Measurements from ENCODE around the gene ZNRF1. TPM values are rescaled to one million over a fixed set of nuclear protein-coding genes. Genes with fewer than 3 reads are reported as not detected.
"Not testable (repeated sequence)": the region's sequence is repeated elsewhere in the genome, so short reads cannot be mapped to it uniquely, and the experiment has no call there.

Gene ZNRF1
- total RNA-seq, 1 donor from 2014 or later: 26.8 TPM

GRCh38 chr16:75086281-75086680, 87.5 kb downstream of the ZNRF1 start:
- TF ChIP-seq CTCF (conservative IDR thresholded peaks at IDR 0.05; ENCODE audit: low read depth, low read length): no peak
- DNase-seq (ENCODE audit: low read depth): no peak

DNA sequence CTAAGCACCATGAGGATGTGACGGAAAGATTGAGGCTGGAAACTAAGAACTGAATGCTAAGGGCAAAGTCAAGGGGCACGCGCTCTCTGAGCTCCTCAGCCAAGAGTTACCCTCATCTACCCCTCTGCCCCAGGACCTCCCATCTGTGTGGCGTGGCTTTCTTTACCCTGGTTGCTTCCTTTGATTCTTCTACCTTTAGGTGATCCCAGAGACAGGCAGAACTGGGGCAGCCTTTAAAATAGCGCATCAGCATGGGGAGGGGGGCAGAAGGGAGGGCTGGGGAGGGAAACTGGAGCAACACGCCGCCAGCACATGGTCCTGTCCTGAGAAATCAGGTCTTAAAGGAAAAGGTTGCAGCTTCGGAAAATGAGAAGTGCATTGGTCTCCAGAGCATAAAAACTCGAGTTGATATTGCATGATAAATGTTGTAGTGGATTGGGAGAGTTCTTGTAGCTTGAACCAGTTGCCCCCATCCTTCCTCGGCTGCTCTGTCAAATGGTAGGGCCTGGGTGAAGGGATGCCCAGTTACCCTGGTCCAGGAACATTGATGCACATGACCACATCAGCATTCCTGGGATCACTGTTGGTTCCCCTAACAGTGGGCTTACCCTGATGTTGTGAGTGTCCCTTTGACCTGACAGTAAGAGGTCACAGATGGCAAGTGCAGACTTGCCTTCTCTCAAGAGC, 88.0 kb downstream of the ZNRF1 start:
- no peak overlapping the region for H3K4me3 ChIP-seq (ENCODE audit: low read depth, low read length)
- DNase-seq (ENCODE audit: low read depth): no peak

More at GRCh38 chr16:75086281-75086680, 87.5 kb downstream of the ZNRF1 start:
- no peak overlapping the region for H3K4me3 ChIP-seq (ENCODE audit: low read depth, low read length)

DNA sequence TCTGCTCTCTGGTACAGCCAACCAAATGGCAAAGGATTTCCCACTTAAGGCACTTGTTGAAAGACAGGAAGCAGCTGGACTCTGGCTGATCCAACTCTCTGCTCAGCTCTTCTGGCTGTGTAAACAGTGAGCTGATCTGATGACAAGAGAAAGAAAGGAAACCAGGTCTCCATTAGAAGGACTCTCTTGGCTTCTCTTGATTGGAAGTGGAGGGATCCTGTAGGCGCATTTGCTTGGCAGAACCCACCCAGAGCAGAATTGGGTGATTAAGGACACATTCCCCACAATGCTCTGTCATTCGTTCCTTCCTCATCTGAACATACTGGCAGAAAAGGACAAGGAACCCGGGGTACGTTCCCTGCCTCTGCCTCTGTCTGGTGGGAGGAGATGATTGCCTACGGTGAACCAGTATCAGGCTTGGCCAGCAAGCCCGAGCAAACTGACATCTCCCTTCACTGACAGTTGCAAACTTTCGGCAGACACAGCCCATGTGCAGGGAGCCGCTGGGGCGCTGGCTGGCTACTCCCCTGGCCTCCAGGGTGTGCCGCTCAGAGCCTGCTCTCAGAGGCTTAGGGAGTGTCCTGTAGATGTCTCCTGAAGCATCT, 88.7 kb downstream of the ZNRF1 start:
- H3K4me3 ChIP-seq (ENCODE audit: low read depth, low read length): no peak overlapping the region
- no peak for DNase-seq (ENCODE audit: low read depth)
- TF ChIP-seq CTCF (conservative IDR thresholded peaks at IDR 0.05; ENCODE audit: low read depth, low read length): no peak

More for the DNA sequence above, 88.0 kb downstream of the ZNRF1 start:
- TF ChIP-seq CTCF (conservative IDR thresholded peaks at IDR 0.05; ENCODE audit: low read depth, low read length): no peak

- no peak for DNase-seq (ENCODE audit: low read depth)
- H3K4me3 ChIP-seq (ENCODE audit: low read depth, low read length): no peak overlapping the region
- no peak for TF ChIP-seq CTCF (conservative IDR thresholded peaks at IDR 0.05; ENCODE audit: low read depth, low read length)
Measured at GRCh38 chr16:75088216-75088615, 89.4 kb downstream of the ZNRF1 start.

- no peak for DNase-seq (ENCODE audit: low read depth)
- H3K4me3 ChIP-seq (ENCODE audit: low read depth, low read length): no peak overlapping the region
- no peak for TF ChIP-seq CTCF (conservative IDR thresholded peaks at IDR 0.05; ENCODE audit: low read depth, low read length)
Measured at GRCh38 chr16:75088934-75089333, 90.1 kb downstream of the ZNRF1 start.

DNA sequence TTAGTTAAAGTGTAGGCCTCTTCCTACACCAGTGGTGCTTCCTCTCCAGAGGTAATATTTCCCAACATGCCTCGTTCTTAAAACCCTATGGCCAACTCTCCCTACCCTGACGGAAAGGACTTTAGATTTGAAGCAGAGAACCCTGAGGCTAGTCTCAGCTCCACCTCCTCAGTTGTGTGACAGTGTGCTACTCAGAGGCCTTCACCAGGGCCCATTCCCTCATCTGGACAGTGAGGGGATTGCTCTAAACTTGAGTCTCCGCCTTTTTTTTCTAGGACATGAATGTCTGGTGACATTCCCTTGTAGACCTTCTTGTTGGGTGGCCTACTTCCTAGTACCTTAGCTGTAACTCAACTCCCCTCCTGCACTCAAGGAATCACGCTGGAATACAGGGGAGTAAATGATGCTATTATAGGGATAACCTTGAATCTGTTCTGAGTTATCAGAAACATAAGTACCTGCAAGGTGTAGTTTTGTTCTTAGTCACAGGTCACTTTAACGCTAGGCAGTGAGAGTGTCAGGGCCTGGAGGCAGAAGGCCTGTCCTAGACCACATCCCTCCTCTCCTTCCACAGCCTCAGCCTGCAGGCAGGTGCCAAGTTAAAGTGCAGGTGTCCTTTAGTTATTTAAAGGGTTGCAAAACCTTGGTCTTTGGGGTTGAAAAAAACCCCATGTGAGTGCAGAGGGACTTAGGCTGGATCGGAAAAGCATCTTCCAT, 90.8 kb downstream of the ZNRF1 start:
- TF ChIP-seq CTCF (conservative IDR thresholded peaks at IDR 0.05; ENCODE audit: low read depth, low read length): no peak
- DNase-seq (ENCODE audit: low read depth): no peak
- no peak overlapping the region for H3K4me3 ChIP-seq (ENCODE audit: low read depth, low read length)

DNA sequence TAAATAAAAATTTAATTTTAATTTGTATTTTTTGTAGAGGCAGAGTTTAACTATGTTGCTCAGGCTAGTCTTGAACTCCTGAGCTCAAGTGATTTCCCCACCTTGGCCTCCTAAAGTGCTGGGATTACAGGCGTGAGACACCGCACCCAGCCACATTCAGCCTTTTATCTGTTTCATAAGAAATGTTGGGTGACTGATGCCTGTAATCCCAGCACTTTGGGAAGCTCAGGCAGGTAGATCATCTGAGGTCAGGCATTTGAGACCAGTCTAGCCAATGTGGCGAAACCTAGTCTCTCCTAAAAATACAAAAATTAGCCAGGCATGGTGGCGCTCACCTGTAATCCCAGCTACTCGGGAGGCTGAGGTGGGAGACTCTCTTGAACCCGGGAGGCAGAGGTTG, 92.1 kb downstream of the ZNRF1 start:
- DNase-seq (ENCODE audit: low read depth); H3K4me3 ChIP-seq (ENCODE audit: low read depth, low read length): not testable (repeated sequence)

- not testable (repeated sequence) for DNase-seq (ENCODE audit: low read depth)
Measured at GRCh38 chr16:75091619-75092018, 92.8 kb downstream of the ZNRF1 start.

More at GRCh38 chr16:75091619-75092018, 92.8 kb downstream of the ZNRF1 start:
- H3K4me3 ChIP-seq (ENCODE audit: low read depth, low read length): not testable (repeated sequence)
